SJSA1 (cell line): ENCODE measurements around the gene HBD. TPM values are rescaled to one million over a fixed set of nuclear protein-coding genes. Genes with fewer than 3 reads are reported as not detected.
A peak's percentile ranks its signal among the peaks of the same experiment; 100 is the strongest.

Source experiments
- DNase-seq, 2 experiments: peaks; one replicate each; pipeline ENCODE4 v3.0.0-alpha.2; 2015 to 2020; ENCODE audit warnings: low spot score in 2 of 2, low read depth in 1 of 2
- H3K27ac ChIP-seq: fragments of 250-450 bp; sonication (Bioruptor Pico); 2 replicates; pipeline ENCODE4 v1.5.1; 2020; ENCODE audit warnings: mild to moderate bottlenecking, moderate library complexity
- H3K27me3 ChIP-seq: fragments of 250-450 bp; sonication (Bioruptor Pico); replicated peaks from 2 replicates; pipeline ENCODE4 v1.5.1; 2020; ENCODE audit warnings: mild to moderate bottlenecking, moderate library complexity
- H3K36me3 ChIP-seq: fragments of 250-450 bp; sonication (Bioruptor Pico); 2 replicates; pipeline ENCODE4 v1.5.1; 2020; ENCODE audit warnings: mild to moderate bottlenecking
- H3K4me1 ChIP-seq: fragments of 250-450 bp; sonication (Bioruptor Pico); replicated peaks from 2 replicates; pipeline ENCODE4 v1.6.1; 2021; ENCODE audit warnings: mild to moderate bottlenecking
- H3K4me3 ChIP-seq: fragments of 250-450 bp; sonication (Bioruptor Pico); 2 replicates; pipeline ENCODE4 v1.5.1; 2020; ENCODE audit warnings: mild to moderate bottlenecking
- H3K9me3 ChIP-seq: fragments of 250-450 bp; sonication (Bioruptor Pico); replicated peaks from 2 replicates; pipeline ENCODE4 v1.5.1; 2020; ENCODE audit warnings: mild to moderate bottlenecking
- total RNA-seq: library from RNA; depleted of rRNA; stranded (reverse); fragments of >200 nt; shearing (Covaris generic); gene quantifications from 2 replicates; pipeline ENCODE4 v1.2.3, GENCODE V29; 2014

The HBD gene
- total RNA-seq, 1 experiment from 2014 or later = not detected

DNA sequence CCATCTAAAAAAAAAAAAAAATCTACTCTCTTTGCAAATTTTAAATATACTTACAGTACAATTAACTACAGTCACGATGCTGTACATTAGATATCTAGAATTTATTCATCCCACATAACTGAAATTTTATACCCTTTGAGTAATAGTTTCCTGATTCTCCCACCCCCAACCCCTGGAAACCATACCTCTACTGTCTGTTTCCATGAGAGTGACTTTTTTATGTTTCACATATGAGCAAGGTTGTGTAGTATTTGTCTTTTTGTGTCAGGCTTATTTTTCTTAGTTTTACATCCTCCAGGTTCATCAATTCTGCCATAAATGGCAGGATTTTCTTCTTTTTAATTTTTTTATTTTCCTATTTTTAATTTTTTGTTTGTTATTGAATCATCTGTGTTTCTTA, 10.6 kb downstream of the HBD start:
- peaks cover 3% of the 10 kb centered on the region; the same call in 1 of the 2 replicates for H3K27me3 ChIP-seq
- no peaks in the 10 kb centered on the region for H3K4me1 ChIP-seq
- H3K27ac ChIP-seq = no peak overlapping the region
- no peaks in the 10 kb centered on the region for H3K36me3 ChIP-seq
- H3K4me3 ChIP-seq = no peak overlapping the region
- no peaks in the 10 kb centered on the region for H3K9me3 ChIP-seq
- no peak for DNase-seq

DNA sequence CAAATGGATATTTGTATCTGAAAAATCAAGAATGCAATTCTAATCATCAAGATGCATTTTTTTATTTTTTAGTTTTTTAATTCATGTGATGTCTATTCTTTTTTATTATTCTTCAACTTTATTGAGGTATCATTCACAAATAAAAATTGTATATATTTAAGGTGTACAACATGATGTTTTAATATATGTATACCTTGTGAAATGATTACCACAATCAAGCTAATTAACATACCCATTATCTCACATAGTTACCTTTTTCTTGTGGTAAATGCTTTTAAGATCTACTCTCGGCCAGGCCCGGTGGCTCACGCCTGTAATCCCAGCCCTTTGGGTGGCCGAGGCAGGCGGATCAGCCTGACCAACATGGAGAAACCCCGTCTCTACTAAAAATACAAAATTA, 11.1 kb downstream of the HBD start:
- H3K4me1 ChIP-seq = no peaks in the 10 kb centered on the region
- H3K27me3 ChIP-seq = peaks cover 3% of the 10 kb centered on the region; the same call in 1 of the 2 replicates
- no peaks in the 10 kb centered on the region for H3K9me3 ChIP-seq
- H3K27ac ChIP-seq = no peak overlapping the region
- no peak for DNase-seq
- no peaks in the 10 kb centered on the region for H3K36me3 ChIP-seq
- H3K4me3 ChIP-seq = no peak overlapping the region

DNA sequence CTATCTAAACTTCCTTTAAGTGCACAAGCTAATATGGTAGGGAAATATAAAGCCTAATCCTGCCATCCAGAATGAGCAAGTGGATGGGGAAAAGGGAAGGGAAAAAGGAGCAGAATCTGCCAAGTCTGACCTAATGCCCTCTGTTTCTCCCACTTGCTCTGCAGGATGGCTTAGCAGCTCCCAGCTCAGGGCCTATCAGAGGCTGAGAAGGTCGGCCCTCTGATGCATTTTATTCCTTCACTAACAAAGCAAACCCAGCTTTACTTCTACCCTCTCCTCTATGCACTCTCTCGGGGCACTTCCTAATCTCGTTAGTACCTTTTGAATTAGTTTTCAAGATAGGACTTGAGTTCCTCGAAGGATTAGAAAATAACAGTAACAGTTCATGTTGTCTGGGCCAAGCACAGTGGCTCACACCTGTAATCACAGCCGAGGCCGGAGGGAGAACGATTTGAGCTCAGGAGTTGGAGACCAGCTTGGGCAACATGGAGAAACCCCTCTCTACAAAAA, 23.9 kb downstream of the HBD start:
- Histone ChIP-seq H3K27me3 (no peaks in the 10 kb centered on the region), H3K9me3 (no peaks in the 10 kb centered on the region), H3K27ac (no peak overlapping the region), H3K4me3 (no peak overlapping the region), H3K4me1 (no peaks in the 10 kb centered on the region), H3K36me3 (no peaks in the 10 kb centered on the region)
- DNase-seq = no peak

DNA sequence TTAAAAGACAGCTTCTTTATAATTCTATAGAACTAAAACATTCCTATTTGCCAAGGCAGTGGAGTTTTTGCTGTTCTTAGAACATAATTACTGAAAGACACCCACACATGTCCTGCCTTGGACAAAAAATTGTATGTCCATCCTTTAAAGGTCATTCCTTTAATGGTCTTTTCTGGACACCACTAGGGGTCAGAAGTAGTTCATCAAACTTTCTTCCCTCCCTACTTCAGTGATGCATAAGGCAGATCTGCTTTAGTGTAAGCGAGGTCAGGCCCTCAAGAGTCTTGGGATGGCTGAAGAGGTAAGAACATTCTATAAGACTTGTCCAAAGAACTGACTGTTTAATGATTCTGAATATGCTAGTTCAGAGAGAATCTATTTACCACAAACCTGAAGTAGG, 29.5 kb downstream of the HBD start:
- Histone ChIP-seq H3K36me3 (no peaks in the 10 kb centered on the region), H3K9me3 (no peaks in the 10 kb centered on the region), H3K4me1 (no peaks in the 10 kb centered on the region), H3K27ac (no peak overlapping the region), H3K27me3 (peaks cover 6% of the 10 kb centered on the region; the same call in 1 of the 2 replicates), H3K4me3 (no peak overlapping the region)
- peak in 1 of 2 experiments; percentile 62 for DNase-seq

DNA sequence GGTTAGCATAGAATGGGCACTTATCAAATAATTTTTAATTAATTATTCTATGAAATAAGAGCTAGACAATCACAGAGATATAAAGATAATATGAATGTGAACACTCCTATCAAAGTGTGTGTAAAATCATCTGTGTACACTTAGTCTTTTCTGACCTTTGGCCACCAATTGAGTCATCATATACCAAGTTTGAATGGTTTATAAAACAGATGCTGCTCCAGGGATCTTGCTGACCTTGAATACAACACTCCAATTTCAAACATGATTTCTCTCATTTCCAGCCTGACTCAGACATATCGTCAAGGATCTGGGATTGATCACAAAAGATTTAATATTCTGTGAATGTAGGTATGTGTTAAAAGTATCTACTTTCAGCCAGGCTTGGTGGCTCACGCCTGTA, 30.9 kb downstream of the HBD start:
- Histone ChIP-seq H3K27me3 (peaks cover 6% of the 10 kb centered on the region; the same call in 1 of the 2 replicates), H3K9me3 (no peaks in the 10 kb centered on the region), H3K27ac (no peak overlapping the region), H3K4me3 (no peak overlapping the region), H3K36me3 (no peaks in the 10 kb centered on the region), H3K4me1 (no peaks in the 10 kb centered on the region)
- DNase-seq = no peak

DNA sequence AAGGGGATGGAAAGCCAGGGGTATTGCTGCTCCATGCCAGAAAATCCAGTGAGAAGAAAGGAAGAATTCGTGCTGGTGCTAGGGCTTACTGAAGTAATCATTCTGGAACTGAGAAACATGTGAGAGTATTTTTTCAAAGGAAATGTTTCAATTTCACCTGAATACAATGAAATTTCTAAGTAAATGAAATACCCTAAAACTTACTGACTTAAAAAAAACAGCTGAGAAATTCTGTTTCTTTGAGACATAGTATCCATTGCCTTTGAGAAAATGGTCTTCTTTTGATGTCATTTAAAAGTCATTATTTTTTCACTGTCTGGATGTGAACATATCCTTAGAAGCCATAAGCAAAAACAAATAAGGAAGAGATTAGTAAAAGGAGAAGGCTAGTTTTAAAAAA, 33.7 kb downstream of the HBD start, which contains the start of gene OR51V1:
TSS of gene OR51V1 (minus strand) at position 101 of the 400 bp plus-strand sequence. CDS start at position 101, 0 bp downstream.
- Histone ChIP-seq H3K27me3 (peaks cover 6% of the 10 kb centered on the region; the same call in 1 of the 2 replicates), H3K4me3 (no peak within 1 kb of the TSS), H3K4me1 (no peaks in the 10 kb centered on the region), H3K9me3 (no peaks in the 10 kb centered on the region), H3K36me3 (no peaks in the 10 kb centered on the region), H3K27ac (no peak within 1 kb of the TSS)
- no peak for DNase-seq

DNA sequence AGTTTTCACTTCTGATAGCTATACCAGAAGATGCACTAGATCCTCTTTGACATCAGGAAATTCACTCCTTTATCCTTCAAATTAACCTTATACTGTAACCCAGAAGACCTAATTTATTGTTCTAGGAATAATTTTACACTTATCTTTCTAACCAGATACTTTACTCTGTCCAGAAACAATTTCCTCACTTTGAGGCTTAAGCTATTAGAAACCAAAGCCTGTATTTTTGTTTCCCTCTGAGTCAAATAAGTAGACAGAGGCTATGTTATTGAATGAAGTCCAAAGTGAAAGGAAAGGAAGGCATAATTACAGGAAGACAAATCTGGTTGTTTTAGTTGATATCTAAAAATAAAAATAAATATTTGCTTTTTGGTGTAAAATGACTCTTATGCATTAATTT, 36.0 kb downstream of the HBD start:
- H3K4me1 ChIP-seq = no peaks in the 10 kb centered on the region

DNA sequence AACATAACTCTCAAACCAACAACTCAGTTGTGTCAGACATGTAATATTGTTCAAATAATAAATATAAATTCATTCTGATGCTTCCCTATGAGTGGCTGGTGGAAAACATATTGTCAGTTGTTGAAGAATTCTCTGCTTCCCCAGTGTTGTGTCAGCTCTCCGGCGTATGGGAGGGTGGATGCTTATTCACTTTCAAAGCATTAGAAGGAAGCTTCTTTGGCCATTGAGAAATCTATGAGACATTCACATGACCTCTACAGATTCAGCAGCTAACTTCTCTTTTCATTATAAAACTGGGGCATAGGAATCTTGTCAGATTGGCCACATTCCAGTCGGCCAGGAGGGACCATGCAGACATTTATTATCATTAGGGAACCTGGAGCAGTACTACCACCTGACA, 36.7 kb downstream of the HBD start:
- DNase-seq = no peak

More for the DNA sequence above, 36.0 kb downstream of the HBD start:
- Histone ChIP-seq H3K27me3 (peaks cover 6% of the 10 kb centered on the region; the same call in 1 of the 2 replicates), H3K36me3 (no peaks in the 10 kb centered on the region), H3K27ac (no peak overlapping the region), H3K4me3 (no peak overlapping the region), H3K9me3 (no peaks in the 10 kb centered on the region)
- DNase-seq = no peak

DNA sequence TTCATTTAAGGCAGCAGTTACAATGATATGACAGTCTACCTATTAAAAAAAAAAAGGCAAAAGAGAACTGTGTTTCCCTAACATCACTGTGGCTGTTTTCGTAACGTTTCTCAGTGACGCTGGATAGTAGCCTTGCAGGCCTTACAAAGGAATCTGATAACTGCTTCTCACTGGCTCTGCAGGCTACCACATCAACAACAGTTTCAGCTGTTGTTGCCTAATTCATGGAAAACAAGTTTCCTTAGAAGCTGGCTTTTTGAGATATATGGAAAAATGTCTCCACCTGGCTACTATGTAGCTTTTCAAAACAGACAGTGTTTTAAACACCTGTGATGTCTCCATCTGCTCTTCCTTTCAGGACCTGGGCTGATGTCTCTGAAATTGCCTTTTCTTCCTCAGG, 37.6 kb downstream of the HBD start:
- H3K27me3 ChIP-seq = peaks cover 6% of the 10 kb centered on the region; the same call in 1 of the 2 replicates
- no peak overlapping the region for H3K4me3 ChIP-seq
- H3K4me1 ChIP-seq = no peaks in the 10 kb centered on the region
- no peaks in the 10 kb centered on the region for H3K36me3 ChIP-seq
- DNase-seq = no peak
- no peaks in the 10 kb centered on the region for H3K9me3 ChIP-seq
- H3K27ac ChIP-seq = no peak overlapping the region

More for the DNA sequence above, 36.7 kb downstream of the HBD start:
- no peaks in the 10 kb centered on the region for H3K36me3 ChIP-seq
- H3K27ac ChIP-seq = no peak overlapping the region
- peaks cover 6% of the 10 kb centered on the region; the same call in 1 of the 2 replicates for H3K27me3 ChIP-seq
- H3K9me3 ChIP-seq = no peaks in the 10 kb centered on the region
- no peak overlapping the region for H3K4me3 ChIP-seq
- no peaks in the 10 kb centered on the region for H3K4me1 ChIP-seq

DNA sequence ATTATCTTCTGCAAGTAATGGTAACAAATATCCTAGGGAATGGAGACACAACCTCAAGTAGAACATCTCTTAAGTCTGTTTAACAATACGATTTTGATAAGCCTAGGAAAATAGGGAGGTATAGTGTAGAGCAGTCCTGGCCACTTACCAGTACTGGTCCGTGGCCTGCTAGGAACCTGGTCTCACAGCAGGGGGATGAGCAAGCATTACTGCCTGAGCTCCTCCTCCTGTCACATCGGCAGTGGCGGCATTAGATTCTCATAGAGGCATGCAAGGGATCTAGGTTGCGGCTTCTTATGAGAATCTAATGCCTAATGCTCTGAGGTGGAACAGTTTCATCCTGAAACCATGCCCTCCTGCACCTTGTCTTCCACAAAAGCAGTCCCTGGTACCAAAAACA, 38.2 kb downstream of the HBD start:
- Histone ChIP-seq H3K9me3 (no peaks in the 10 kb centered on the region), H3K4me3 (no peak overlapping the region), H3K27ac (no peak overlapping the region), H3K4me1 (no peaks in the 10 kb centered on the region), H3K36me3 (no peaks in the 10 kb centered on the region), H3K27me3 (peaks cover 3% of the 10 kb centered on the region; the same call in 1 of the 2 replicates)
- DNase-seq = no peak

DNA sequence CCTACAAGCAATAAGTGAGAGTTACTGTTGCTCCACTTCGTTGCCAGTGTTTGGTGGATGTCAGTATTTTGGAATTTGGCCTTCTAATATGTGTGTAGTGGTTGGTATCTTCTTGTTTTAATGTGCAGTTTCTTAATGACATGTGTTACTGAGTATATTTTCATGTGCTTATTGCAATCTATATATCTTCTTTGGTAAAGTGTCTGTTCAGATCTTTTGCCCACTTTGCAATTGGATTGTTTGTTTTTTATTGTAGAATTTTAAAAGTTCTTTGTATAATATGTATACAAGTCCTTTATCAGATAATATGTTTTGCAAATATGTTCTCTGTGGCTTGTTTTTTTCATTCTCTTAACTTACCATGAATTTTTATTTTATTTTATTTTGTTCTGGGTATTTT, 41.5 kb downstream of the HBD start:
- Histone ChIP-seq H3K27me3 (no peaks in the 10 kb centered on the region), H3K27ac (no peak overlapping the region), H3K4me1 (no peaks in the 10 kb centered on the region), H3K9me3 (no peaks in the 10 kb centered on the region), H3K36me3 (no peaks in the 10 kb centered on the region), H3K4me3 (no peak overlapping the region)
- DNase-seq = no peak

DNA sequence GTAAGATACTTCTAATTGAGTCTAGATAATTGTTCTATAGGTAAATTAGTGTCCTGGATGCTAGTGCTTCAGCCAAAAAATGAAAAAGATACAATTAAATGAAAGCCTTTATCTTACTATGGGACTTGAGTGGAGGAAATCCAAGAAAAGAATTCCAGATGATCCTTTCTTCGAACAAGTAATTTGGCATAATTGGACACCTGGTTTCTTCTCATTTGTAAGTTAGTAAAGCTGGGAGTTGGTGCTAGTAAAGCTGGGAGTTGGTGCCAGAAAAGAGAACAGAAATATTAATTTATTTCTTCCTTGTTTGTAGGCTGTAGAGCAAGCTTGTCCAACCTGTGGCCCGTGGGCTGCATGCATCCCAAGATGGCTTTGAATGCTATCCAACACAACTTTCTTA, 46.1 kb downstream of the HBD start:
- H3K27ac ChIP-seq = no peak overlapping the region
- H3K27me3 ChIP-seq = no peaks in the 10 kb centered on the region
- no peaks in the 10 kb centered on the region for H3K4me1 ChIP-seq
- no peak for DNase-seq
- no peak overlapping the region for H3K4me3 ChIP-seq
- H3K36me3 ChIP-seq = no peaks in the 10 kb centered on the region
- H3K9me3 ChIP-seq = no peaks in the 10 kb centered on the region
